ENCODE results near the gene PKMYT1. TPM values are rescaled to one million over a fixed set of nuclear protein-coding genes. Genes with fewer than 3 reads are reported as not detected.

The PKMYT1 gene
- total and polyA plus RNA-seq, 4 experiments from 2014 or later: 0.79 TPM; not detected in 3

- ChIA-PET POLR2A (ENCODE audit: partially characterized antibody) (interaction anchor here (0.5 to 1.0 kb wide), 2 partner anchors 10 to 76 kb away, joined by 3 read pairs; no protein-coding TSS in a partner anchor), CTCF (ENCODE audit: partially characterized antibody) (interaction anchor here (1.3 kb wide), 1 partner anchor 16 kb away, joined by 4 read pairs; no protein-coding TSS in a partner anchor)
- H3K27ac ChIP-seq (ENCODE audit: low read depth, low read length): no peak overlapping the region
- H3K4me3 ChIP-seq (ENCODE audit: low read length in 2 of 2): no peak overlapping the region
- Mint-ChIP-seq H3K4me1 (peaks cover 0 to 7% (median 3%) of the 10 kb centered on the region in 4 donors), H3K27ac (no peak overlapping the region), H3K27me3 (peaks cover 2% of the 10 kb centered on the region in 2 donors), H3K4me3 (no peak overlapping the region), H3K36me3 (no peaks in the 10 kb centered on the region), H3K9me3 (peaks cover 0 to 2% (median 0%) of the 10 kb centered on the region in 8 donors)
- no peak for DNase-seq
- H3K4me1 ChIP-seq (ENCODE audit: insufficient read depth, low read length): peaks cover 13% of the 10 kb centered on the region
- H3K27me3 ChIP-seq (ENCODE audit: insufficient read depth, low read length): no peaks in the 10 kb centered on the region
- no peaks in the 10 kb centered on the region for H3K36me3 ChIP-seq (ENCODE audit: insufficient read depth, low read length)
- no peaks in the 10 kb centered on the region for H3K9me3 ChIP-seq (ENCODE audit: control insufficient read depth in 1 of 2, low read length in 2 of 2)
- intact Hi-C loops (cut with micrococcal nuclease): no loop called here
These were observed 5.0 kb downstream of the PKMYT1 start for GRCh38 chr16:2975161-2975795.

- peaks cover 0 to 7% (median 3%) of the 10 kb centered on the region in 4 donors for H3K4me1 Mint-ChIP-seq
- Histone ChIP-seq H3K27me3 (ENCODE audit: insufficient read depth, low read length) (no peaks in the 10 kb centered on the region), H3K36me3 (ENCODE audit: insufficient read depth, low read length) (no peaks in the 10 kb centered on the region), H3K27ac (ENCODE audit: low read depth, low read length) (no peak overlapping the region), H3K4me3 (ENCODE audit: low read length in 2 of 2) (no peak overlapping the region), H3K9me3 (ENCODE audit: control insufficient read depth in 1 of 2, low read length in 2 of 2) (no peaks in the 10 kb centered on the region), H3K4me1 (ENCODE audit: insufficient read depth, low read length) (peaks cover 10% of the 10 kb centered on the region)
- no peak for DNase-seq
- H3K36me3 Mint-ChIP-seq: no peaks in the 10 kb centered on the region
- peaks cover 2% of the 10 kb centered on the region in 2 donors for H3K27me3 Mint-ChIP-seq
- H3K9me3 Mint-ChIP-seq: peaks cover 0 to 2% (median 0%) of the 10 kb centered on the region in 8 donors
- H3K4me3 Mint-ChIP-seq: peak overlapping the region in 1 of 8 donors; percentile 20
- POLR2A ChIA-PET (ENCODE audit: partially characterized antibody): interaction anchor here (1.0 kb wide), 1 partner anchor 10 kb away, joined by 3 read pairs; no protein-coding TSS in a partner anchor
- intact Hi-C loops (cut with micrococcal nuclease): no loop called here
- CTCF ChIA-PET (ENCODE audit: partially characterized antibody): interaction anchor here (1.3 kb wide), 1 partner anchor 15 kb away, joined by 4 read pairs; no protein-coding TSS in a partner anchor
- H3K27ac Mint-ChIP-seq: no peak overlapping the region
These were observed 5.8 kb downstream of the PKMYT1 start for GRCh38 chr16:2974319-2975056.

GRCh38 chr16:2973605-2974318 is 6.5 kb downstream of the PKMYT1 start:
- Mint-ChIP-seq H3K36me3 (no peaks in the 10 kb centered on the region), H3K27ac (no peak overlapping the region), H3K4me1 (peaks cover 0 to 9% (median 5%) of the 10 kb centered on the region in 4 donors), H3K9me3 (peaks cover 0 to 2% (median 0%) of the 10 kb centered on the region in 8 donors), H3K27me3 (peaks cover 2% of the 10 kb centered on the region in 2 donors), H3K4me3 (peak overlapping the region in 1 of 8 donors; percentile 20)
- no peak for DNase-seq
- no peaks in the 10 kb centered on the region for H3K9me3 ChIP-seq (ENCODE audit: control insufficient read depth in 1 of 2, low read length in 2 of 2)
- H3K4me1 ChIP-seq (ENCODE audit: insufficient read depth, low read length): peaks cover 11% of the 10 kb centered on the region
- POLR2A ChIA-PET (ENCODE audit: partially characterized antibody): no interaction called here
- intact Hi-C loops (cut with micrococcal nuclease): no loop called here
- H3K27me3 ChIP-seq (ENCODE audit: insufficient read depth, low read length): peaks cover under 1% of the 10 kb centered on the region
- no peak overlapping the region for H3K27ac ChIP-seq (ENCODE audit: low read depth, low read length)
- CTCF ChIA-PET (ENCODE audit: partially characterized antibody): no interaction called here
- H3K4me3 ChIP-seq (ENCODE audit: low read length in 2 of 2): no peak overlapping the region
- H3K36me3 ChIP-seq (ENCODE audit: insufficient read depth, low read length): no peaks in the 10 kb centered on the region

- H3K4me1 Mint-ChIP-seq: peaks cover 2 to 16% (median 11%) of the 10 kb centered on the region in 4 donors
- H3K4me3 Mint-ChIP-seq: no peak overlapping the region
- CTCF ChIA-PET (ENCODE audit: partially characterized antibody): no interaction called here
- no peaks in the 10 kb centered on the region for H3K9me3 ChIP-seq (ENCODE audit: control insufficient read depth in 1 of 2, low read length in 2 of 2)
- peaks cover 0 to 2% (median 0%) of the 10 kb centered on the region in 8 donors for H3K9me3 Mint-ChIP-seq
- H3K4me3 ChIP-seq (ENCODE audit: low read length in 2 of 2): no peak overlapping the region
- H3K4me1 ChIP-seq (ENCODE audit: insufficient read depth, low read length): peaks cover 18% of the 10 kb centered on the region
- H3K36me3 Mint-ChIP-seq: no peaks in the 10 kb centered on the region
- no peaks in the 10 kb centered on the region for H3K36me3 ChIP-seq (ENCODE audit: insufficient read depth, low read length)
- intact Hi-C loops (cut with micrococcal nuclease): no loop called here
- no peak overlapping the region for H3K27ac Mint-ChIP-seq
- POLR2A ChIA-PET (ENCODE audit: partially characterized antibody): no interaction called here
- peaks cover 7% of the 10 kb centered on the region for H3K27me3 ChIP-seq (ENCODE audit: insufficient read depth, low read length)
- H3K27me3 Mint-ChIP-seq: peaks cover 4 to 8% of the 10 kb centered on the region in 2 donors
- DNase-seq: no peak
- no peak overlapping the region for H3K27ac ChIP-seq (ENCODE audit: low read depth, low read length)
These were observed 7.2 kb downstream of the PKMYT1 start for GRCh38 chr16:2973093-2973492.

- no peak overlapping the region for H3K27ac ChIP-seq (ENCODE audit: low read depth, low read length)
- POLR2A ChIA-PET (ENCODE audit: partially characterized antibody): no interaction called here
- intact Hi-C loops (cut with micrococcal nuclease): no loop called here
These were observed 8.1 kb downstream of the PKMYT1 start for GRCh38 chr16:2971985-2972784.

DNA sequence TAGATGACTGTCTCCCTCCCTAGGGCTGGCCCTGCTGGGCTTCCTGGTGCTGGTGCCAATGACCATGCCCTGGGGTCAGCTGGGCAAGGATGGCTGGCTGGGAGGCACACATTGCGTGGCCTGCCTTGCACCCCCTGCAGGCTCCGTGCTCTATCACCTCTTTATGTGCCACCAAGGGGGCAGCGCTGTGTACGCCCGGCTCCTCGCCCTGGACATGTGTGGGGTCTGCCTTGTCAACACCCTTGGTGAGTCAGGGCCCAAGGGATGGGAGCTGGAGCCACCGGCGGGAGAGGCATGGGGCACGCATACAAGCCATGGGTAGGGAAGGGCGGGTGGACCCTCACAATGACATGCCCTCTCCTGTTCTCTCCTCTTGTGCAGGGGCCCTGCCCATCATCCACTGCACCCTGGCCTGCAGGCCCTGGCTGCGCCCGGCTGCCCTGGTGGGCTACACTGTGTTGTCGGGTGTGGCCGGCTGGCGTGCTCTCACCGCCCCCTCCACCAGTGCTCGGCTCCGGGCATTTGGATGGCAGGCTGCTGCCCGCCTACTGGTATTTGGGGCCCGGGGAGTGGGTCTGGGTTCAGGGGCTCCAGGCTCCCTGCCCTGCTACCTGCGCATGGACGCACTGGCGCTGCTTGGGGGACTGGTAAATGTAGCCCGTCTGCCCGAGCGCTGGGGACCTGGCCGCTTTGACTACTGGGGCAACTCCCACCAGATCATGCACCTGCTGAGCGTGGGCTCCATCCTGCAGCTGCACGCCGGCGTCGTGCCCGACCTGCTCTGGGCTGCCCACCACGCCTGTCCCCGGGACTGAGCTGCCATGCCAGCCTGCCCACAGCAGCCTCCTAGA is 8.9 kb downstream of the PKMYT1 start:
- Histone ChIP-seq H3K27ac (ENCODE audit: low read depth, low read length) (no peak overlapping the region), H3K9me3 (ENCODE audit: control insufficient read depth in 1 of 2, low read length in 2 of 2) (no peaks in the 10 kb centered on the region), H3K4me3 (ENCODE audit: low read length in 2 of 2) (no peak overlapping the region), H3K36me3 (ENCODE audit: insufficient read depth, low read length) (no peaks in the 10 kb centered on the region), H3K27me3 (ENCODE audit: insufficient read depth, low read length) (peaks cover 14% of the 10 kb centered on the region), H3K4me1 (ENCODE audit: insufficient read depth, low read length) (peaks cover 24% of the 10 kb centered on the region)
- H3K4me3 Mint-ChIP-seq: peak overlapping the region in 6 of 8 donors; percentile 31 to 77 (median 64)
- CTCF ChIA-PET (ENCODE audit: partially characterized antibody): interaction anchor here (0.8 to 1.3 kb wide), 2 partner anchors 10 to 57 kb away, joined by 3 to 4 read pairs; no protein-coding TSS in a partner anchor
- H3K27ac Mint-ChIP-seq: peak overlapping the region in 1 of 7 donors; percentile 81
- intact Hi-C loops (cut with micrococcal nuclease): no loop called here
- H3K9me3 Mint-ChIP-seq: peaks cover 0 to 2% (median 0%) of the 10 kb centered on the region in 8 donors
- POLR2A ChIA-PET (ENCODE audit: partially characterized antibody): no interaction called here
- H3K27me3 Mint-ChIP-seq: peaks cover 6 to 9% of the 10 kb centered on the region in 2 donors
- H3K36me3 Mint-ChIP-seq: no peaks in the 10 kb centered on the region
- H3K4me1 Mint-ChIP-seq: peaks cover 3 to 18% (median 12%) of the 10 kb centered on the region in 4 donors
- DNase-seq: no peak

More at GRCh38 chr16:2971985-2972784, 8.1 kb downstream of the PKMYT1 start:
- H3K36me3 Mint-ChIP-seq: no peaks in the 10 kb centered on the region
- Histone ChIP-seq H3K4me1 (ENCODE audit: insufficient read depth, low read length) (peaks cover 21% of the 10 kb centered on the region), H3K36me3 (ENCODE audit: insufficient read depth, low read length) (no peaks in the 10 kb centered on the region), H3K4me3 (ENCODE audit: low read length in 2 of 2) (no peak overlapping the region), H3K9me3 (ENCODE audit: control insufficient read depth in 1 of 2, low read length in 2 of 2) (no peaks in the 10 kb centered on the region), H3K27me3 (ENCODE audit: insufficient read depth, low read length) (peaks cover 14% of the 10 kb centered on the region)
- H3K9me3 Mint-ChIP-seq: peaks cover 0 to 2% (median 0%) of the 10 kb centered on the region in 8 donors
- CTCF ChIA-PET (ENCODE audit: partially characterized antibody): interaction anchor here (0.8 to 1.3 kb wide), 2 partner anchors 9 to 56 kb away, joined by 3 to 4 read pairs; no protein-coding TSS in a partner anchor
- peak overlapping the region in 3 of 8 donors; percentile 40 to 64 (median 41) for H3K4me3 Mint-ChIP-seq
- peaks cover 3 to 18% (median 12%) of the 10 kb centered on the region in 4 donors for H3K4me1 Mint-ChIP-seq
- DNase-seq: no peak
- peak overlapping the region in 1 of 7 donors; percentile 52 for H3K27ac Mint-ChIP-seq
- H3K27me3 Mint-ChIP-seq: peaks cover 6 to 11% of the 10 kb centered on the region in 2 donors

Measured in CD4-positive, alpha-beta memory T cell (primary cell).